HepG2 (cell line): ENCODE measurements around the gene ELOVL6. TPM values are rescaled to one million over a fixed set of nuclear protein-coding genes. Genes with fewer than 3 reads are reported as not detected.

Source experiments
- CREM ChIP-seq, 2 experiments: sonication (generic) in 1 of 2; formaldehyde crosslinking in 1 of 2; IDR thresholded peaks; 2 replicates each; pipeline versions ENCODE4 v1.4.0 to v1.6.1; 2016 to 2020; ENCODE audit warnings: antibody characterized with exemption in 1 of 2, mild to moderate bottlenecking in 1 of 2, missing genetic modification reagents in 1 of 2
- GABPA ChIP-seq, 2 experiments: IDR thresholded peaks; 2 replicates each; pipeline ENCODE4 v1.6.1; 2011 to 2016; ENCODE audit warnings: low read depth in 2 of 2, low read length in 1 of 2, missing biosample characterization in 1 of 2, missing genetic modification characterization in 1 of 2
- IKZF4 ChIP-seq: sonication (generic); formaldehyde crosslinking; IDR thresholded peaks from 2 replicates; pipeline ENCODE4 v1.5.1; 2020; ENCODE audit warnings: borderline replicate concordance, mild to moderate bottlenecking, low read depth, missing genetic modification reagents; ENCODE audit errors: not compliant biosample characterization
- JUN ChIP-seq: sonication (generic); formaldehyde crosslinking; IDR thresholded peaks from 2 replicates; pipeline ENCODE4 v1.4.0; 2020; ENCODE audit warnings: mild to moderate bottlenecking, missing genetic modification reagents
- KDM2A ChIP-seq: sonication (generic); formaldehyde crosslinking; IDR thresholded peaks from 2 replicates; pipeline ENCODE4 v1.4.0; 2020; ENCODE audit warnings: low read depth, missing genetic modification reagents, borderline replicate concordance
- MAF1 ChIP-seq: sonication (generic); formaldehyde crosslinking; IDR thresholded peaks from 2 replicates; pipeline ENCODE4 v1.5.0; 2020; ENCODE audit warnings: missing genetic modification reagents, borderline replicate concordance
- MED13 ChIP-seq: sonication (generic); formaldehyde crosslinking; IDR thresholded peaks from 2 replicates; pipeline ENCODE4 v1.5.0; 2020; ENCODE audit warnings: missing genetic modification reagents
- MYNN ChIP-seq: sonication (generic); formaldehyde crosslinking; IDR thresholded peaks from 2 replicates; pipeline ENCODE4 v1.4.0; 2020; ENCODE audit warnings: mild to moderate bottlenecking, low read depth, missing genetic modification reagents
- YY1 ChIP-seq: IDR thresholded peaks from 2 replicates; pipeline ENCODE4 v1.6.1; 2011; ENCODE audit warnings: low read length, low read depth, moderate library complexity, mild to moderate bottlenecking; ENCODE audit not compliant: insufficient read depth, insufficient replicate concordance
- ZBTB3 ChIP-seq: sonication (generic); formaldehyde crosslinking; IDR thresholded peaks from 2 replicates; pipeline ENCODE4 v1.4.0; 2020; ENCODE audit warnings: low read depth, mild to moderate bottlenecking, moderate library complexity, missing genetic modification reagents, borderline replicate concordance
- ZBTB8A ChIP-seq: sonication (generic); formaldehyde crosslinking; IDR thresholded peaks from 2 replicates; pipeline ENCODE4 v1.4.0; 2020; ENCODE audit warnings: mild to moderate bottlenecking, low read depth, missing genetic modification reagents, borderline replicate concordance
- ZFP41 ChIP-seq: sonication (generic); formaldehyde crosslinking; IDR thresholded peaks from 2 replicates; pipeline ENCODE4 v1.4.0; 2020; ENCODE audit warnings: mild to moderate bottlenecking, missing genetic modification reagents, borderline replicate concordance
- ZHX1 ChIP-seq: sonication (generic); formaldehyde crosslinking; IDR thresholded peaks from 2 replicates; pipeline ENCODE4 v1.8.1; 2022; ENCODE audit warnings: low read depth, mild to moderate bottlenecking, missing genetic modification reagents
- ZNF12 ChIP-seq: sonication (generic); formaldehyde crosslinking; IDR thresholded peaks from 2 replicates; pipeline ENCODE4 v1.5.0; 2020; ENCODE audit warnings: missing genetic modification reagents
- ZNF280D ChIP-seq: sonication (generic); formaldehyde crosslinking; IDR thresholded peaks from 2 replicates; pipeline ENCODE4 v1.5.1; 2020; ENCODE audit warnings: mild to moderate bottlenecking, missing genetic modification reagents
- ZNF34 ChIP-seq: sonication (generic); formaldehyde crosslinking; IDR thresholded peaks from 2 replicates; pipeline ENCODE4 v1.4.0; 2020; ENCODE audit warnings: mild to moderate bottlenecking, missing genetic modification reagents, borderline replicate concordance
- ZNF569 ChIP-seq: sonication (generic); formaldehyde crosslinking; IDR thresholded peaks from 2 replicates; pipeline ENCODE4 v1.5.0; 2020; ENCODE audit warnings: mild to moderate bottlenecking, missing genetic modification reagents, moderate library complexity, borderline replicate concordance
- ZNF576 ChIP-seq: sonication (generic); formaldehyde crosslinking; IDR thresholded peaks from 2 replicates; pipeline ENCODE4 v1.4.0; 2020; ENCODE audit warnings: mild to moderate bottlenecking, missing genetic modification reagents
- polyA plus RNA-seq, 8 experiments: library from polyadenylated mRNA; depleted of rRNA in 3 of 8; stranded (reverse) in 7 of 8; unstranded in 1 of 8; fragments of >200 nt; fragmentation: Illumina TruSeq in 4 of 8; extraction: Trizol in 4 of 8; gene quantifications; 2 replicates each; pipeline versions ENCODE4 v1.2.1 to v1.2.3, GENCODE V29; 2011 to 2016; ENCODE audit warnings: low read depth in 4 of 8, missing spikeins in 1 of 8, mixed read lengths in 1 of 8; ENCODE audit not compliant: insufficient read depth in 1 of 8
- total RNA-seq, 5 experiments: library from RNA; depleted of rRNA; stranded (reverse); fragments of >200 nt; fragmentation: Illumina TruSeq; extraction: Trizol; gene quantifications; 2 replicates each; pipeline ENCODE4 v1.2.3, GENCODE V29; 2016; ENCODE audit warnings: low read depth in 1 of 5
- TF ChIP-seq, protein P1 (sequence below): sonication (generic); formaldehyde crosslinking; IDR thresholded peaks from 2 replicates; pipeline ENCODE4 v1.8.1; 2022; ENCODE audit warnings: mild to moderate bottlenecking, missing genetic modification reagents

ELOVL6 gene
- total and polyA plus RNA-seq, 2 of the 13 experiments (the other 11 are each of a cell fraction or from before 2014, with no cell fraction given): 14.1 to 23.2 TPM

GRCh38 chr4:110198435-110199416, at the start of gene ELOVL6 (continued):
- TF ChIP-seq KDM2A (CRISPR knock-in tag) (peak; percentile 77), ZNF280D (peak; percentile 44), CREM (IDR thresholded peaks at IDR 0.05) (peak; percentile 50; the same call in 1 of the 2 replicates), CREM (CRISPR knock-in tag; IDR thresholded peaks at IDR 0.05) (no peak), ZBTB8A (CRISPR knock-in tag) (no peak), MYNN (CRISPR knock-in tag) (no peak), ZNF12 (CRISPR knock-in tag) (peak; percentile 37; the same call in 1 of the 2 replicates), ZNF34 (CRISPR knock-in tag) (no peak), ZFP41 (CRISPR knock-in tag) (no peak), ZNF569 (CRISPR knock-in tag) (no peak), ZNF576 (no peak), ZBTB3 (CRISPR knock-in tag) (no peak), JUN (no peak), YY1 (peak; percentile 12), ZHX1 (no peak), MED13 (CRISPR knock-in tag) (no peak), IKZF4 (CRISPR knock-in tag) (no peak), GABPA (IDR thresholded peaks at IDR 0.05; ENCODE audit: low read depth, low read length) (no peak), GABPA (CRISPR knock-in tag; IDR thresholded peaks at IDR 0.05; ENCODE audit: low read depth) (peak; percentile 67), MAF1 (no peak)
- TF ChIP-seq, protein P1, sequence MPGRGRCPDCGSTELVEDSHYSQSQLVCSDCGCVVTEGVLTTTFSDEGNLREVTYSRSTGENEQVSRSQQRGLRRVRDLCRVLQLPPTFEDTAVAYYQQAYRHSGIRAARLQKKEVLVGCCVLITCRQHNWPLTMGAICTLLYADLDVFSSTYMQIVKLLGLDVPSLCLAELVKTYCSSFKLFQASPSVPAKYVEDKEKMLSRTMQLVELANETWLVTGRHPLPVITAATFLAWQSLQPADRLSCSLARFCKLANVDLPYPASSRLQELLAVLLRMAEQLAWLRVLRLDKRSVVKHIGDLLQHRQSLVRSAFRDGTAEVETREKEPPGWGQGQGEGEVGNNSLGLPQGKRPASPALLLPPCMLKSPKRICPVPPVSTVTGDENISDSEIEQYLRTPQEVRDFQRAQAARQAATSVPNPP: peak; percentile 63; the same call in 1 of the 2 replicates
